DOHH2 (cell line): ENCODE results near the gene GIMAP8.

Experiments used
- H3F3A ChIP-seq: fragments of 200-600 bp; sonication (generic), shearing (Covaris generic); 2 replicates; pipeline ENCODE4 v1.6.0; 2016; ENCODE audit warnings: antibody characterized with exemption, mild to moderate bottlenecking; ENCODE audit not compliant: control insufficient read depth, insufficient read depth
- H3K27ac ChIP-seq: fragments of 200-600 bp; sonication (generic); 2 replicates; pipeline ENCODE4 v1.5.1; 2014; ENCODE audit warnings: low read depth, mild to moderate bottlenecking, low read length, moderate library complexity
- H3K27me3 ChIP-seq: fragments of 200-600 bp; sonication (generic); 2 replicates; pipeline ENCODE4 v1.6.1; 2014; ENCODE audit warnings: mild to moderate bottlenecking, low read length, mixed read lengths; ENCODE audit not compliant: control insufficient read depth
- H3K36me3 ChIP-seq: fragments of 200-600 bp; sonication (generic); 2 replicates; pipeline ENCODE4 v1.6.1; 2014; ENCODE audit warnings: mild to moderate bottlenecking, low read length, moderate library complexity, mixed read lengths; ENCODE audit not compliant: control insufficient read depth
- H3K4me1 ChIP-seq: fragments of 200-600 bp; sonication (generic); 2 replicates; pipeline ENCODE4 v1.6.1; 2014; ENCODE audit warnings: mild to moderate bottlenecking, low read length, mixed read lengths; ENCODE audit not compliant: control insufficient read depth
- H3K4me2 ChIP-seq: fragments of 200-600 bp; sonication (generic); 2 replicates; pipeline ENCODE4 v1.6.0; 2014; ENCODE audit warnings: mild to moderate bottlenecking, low read length, moderate library complexity
- H3K4me3 ChIP-seq: fragments of 200-600 bp; sonication (generic); 2 replicates; pipeline ENCODE4 v1.5.1; 2014; ENCODE audit warnings: mild to moderate bottlenecking, low read length, mixed read lengths
- H3K79me2 ChIP-seq: fragments of 200-600 bp; sonication (generic); 2 replicates; pipeline ENCODE4 v1.6.1; 2014; ENCODE audit warnings: mild to moderate bottlenecking, low read length, mixed read lengths; ENCODE audit not compliant: control insufficient read depth
- H3K9me2 ChIP-seq: fragments of 200-600 bp; sonication (generic); replicated peaks from 2 replicates; pipeline ENCODE4 v1.6.1; 2014; ENCODE audit warnings: mild to moderate bottlenecking, low read length, mixed read lengths; ENCODE audit not compliant: control insufficient read depth
- H3K9me3 ChIP-seq: fragments of 200-600 bp; sonication (generic); 2 replicates; pipeline ENCODE4 v1.6.1; 2014; ENCODE audit warnings: antibody characterized with exemption, low read length, mixed read lengths; ENCODE audit not compliant: control insufficient read depth, insufficient read depth
- H4K20me1 ChIP-seq: fragments of 200-600 bp; sonication (generic); 2 replicates; pipeline ENCODE4 v1.6.0; 2014; ENCODE audit warnings: low read depth, mild to moderate bottlenecking, antibody characterized with exemption, low read length, moderate library complexity; ENCODE audit not compliant: control insufficient read depth, insufficient read depth
- CTCF ChIP-seq: fragments of 200-600 bp; sonication (generic); IDR thresholded peaks from one replicate; pipeline ENCODE4 v1.5.1; 2014; ENCODE audit warnings: antibody characterized with exemption, mild to moderate bottlenecking, low read depth, low read length; ENCODE audit not compliant: poor library complexity, severe bottlenecking
- EZH2phosphoT487 ChIP-seq: fragments of 200-600 bp; sonication (generic); IDR thresholded peaks from 2 replicates; pipeline ENCODE4 v1.6.1; 2017; ENCODE audit warnings: borderline replicate concordance, mild to moderate bottlenecking, antibody characterized with exemption, low read length, moderate library complexity, mixed read lengths

GIMAP8 gene

GRCh38 chr7:150458756-150459155, 8.3 kb downstream of the GIMAP8 start:
- H3K27me3 ChIP-seq, result 0 out of 2 replicates have a peak, but pooled peaks cover 6% of the 10 kb centered on the region
- H4K20me1 ChIP-seq, result no peaks in the 10 kb centered on the region
- H3K4me2 ChIP-seq, result no peak overlapping the region
- TF ChIP-seq CTCF, result no peak
- no peak for TF ChIP-seq EZH2phosphoT487
- no peak overlapping the region for H3K4me3 ChIP-seq
- H3K9me2 ChIP-seq, result no peaks in the 10 kb centered on the region
- H3K27ac ChIP-seq, result no peak overlapping the region
- H3K9me3 ChIP-seq, result no peaks in the 10 kb centered on the region
- H3F3A ChIP-seq, result no peaks in the 10 kb centered on the region
- no peaks in the 10 kb centered on the region for H3K79me2 ChIP-seq
- no peaks in the 10 kb centered on the region for H3K4me1 ChIP-seq
- no peaks in the 10 kb centered on the region for H3K36me3 ChIP-seq

DNA sequence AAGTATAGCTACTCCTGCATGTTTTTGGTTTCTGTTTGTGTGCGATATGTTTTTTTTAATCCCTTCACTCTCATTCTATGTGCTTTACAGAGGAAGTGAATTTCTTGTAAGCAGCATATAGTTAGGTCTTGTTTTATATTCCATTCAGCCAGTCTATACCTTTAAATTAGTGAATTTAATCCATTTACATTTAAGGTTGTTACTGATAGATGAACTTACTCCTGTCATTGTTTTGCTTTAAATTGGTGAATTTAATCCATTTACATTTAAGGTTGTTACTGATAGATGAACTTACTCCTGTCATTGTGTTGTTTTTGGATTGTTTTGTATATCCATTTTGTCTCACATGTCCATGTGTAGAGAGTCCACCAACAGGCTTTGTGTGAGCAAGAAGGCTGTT, 11.1 kb downstream of the GIMAP8 start:
- Histone ChIP-seq H3K4me2 (no peak overlapping the region), H3K4me3 (no peak overlapping the region), H3K79me2 (no peaks in the 10 kb centered on the region), H3K9me3 (no peaks in the 10 kb centered on the region), H3K4me1 (no peaks in the 10 kb centered on the region), H3K27ac (no peak overlapping the region), H4K20me1 (no peaks in the 10 kb centered on the region), H3K9me2 (no peaks in the 10 kb centered on the region), H3K27me3 (0 out of 2 replicates have a peak, but pooled peaks cover 6% of the 10 kb centered on the region), H3K36me3 (no peaks in the 10 kb centered on the region), H3F3A (no peaks in the 10 kb centered on the region)
- TF ChIP-seq EZH2phosphoT487 (no peak), CTCF (no peak)

GRCh38 chr7:150462413-150462812, 12.0 kb downstream of the GIMAP8 start:
- TF ChIP-seq CTCF, result no peak
- TF ChIP-seq EZH2phosphoT487, result no peak

GRCh38 chr7:150463461-150463860, 13.0 kb downstream of the GIMAP8 start:
- Histone ChIP-seq H3K4me1 (no peaks in the 10 kb centered on the region), H3K9me2 (no peaks in the 10 kb centered on the region), H3K9me3 (no peaks in the 10 kb centered on the region), H3K4me2 (no peak overlapping the region), H3F3A (no peaks in the 10 kb centered on the region), H3K27ac (no peak overlapping the region), H3K79me2 (no peaks in the 10 kb centered on the region), H3K4me3 (no peak overlapping the region), H4K20me1 (no peaks in the 10 kb centered on the region), H3K36me3 (no peaks in the 10 kb centered on the region), H3K27me3 (peaks cover 10% of the 10 kb centered on the region; the same call in 1 of the 2 replicates)
- no peak for TF ChIP-seq EZH2phosphoT487
- no peak for TF ChIP-seq CTCF

More at GRCh38 chr7:150462413-150462812, 12.0 kb downstream of the GIMAP8 start:
- H3K79me2 ChIP-seq, result no peaks in the 10 kb centered on the region
- no peak overlapping the region for H3K27ac ChIP-seq
- no peaks in the 10 kb centered on the region for H3K36me3 ChIP-seq
- H3K9me3 ChIP-seq, result no peaks in the 10 kb centered on the region
- no peak overlapping the region for H3K4me3 ChIP-seq
- H3K4me2 ChIP-seq, result no peak overlapping the region
- H3K4me1 ChIP-seq, result no peaks in the 10 kb centered on the region
- H3K9me2 ChIP-seq, result no peaks in the 10 kb centered on the region
- no peaks in the 10 kb centered on the region for H3F3A ChIP-seq
- H3K27me3 ChIP-seq, result peaks cover 6% of the 10 kb centered on the region; the same call in 1 of the 2 replicates
- H4K20me1 ChIP-seq, result no peaks in the 10 kb centered on the region
